GM20431 (cell line): Measurements from ENCODE around the gene BNIP5.

Source experiments
- in situ Hi-C: fragments of 300-500 bp; cut with MseI, MboI; formaldehyde crosslinking; loops from one replicate; pipeline ENCODE4 v1.15.0; 2020; ENCODE audit warnings: low sequenced_read_pairs; ENCODE audit not compliant: unreplicated experiment

The BNIP5 gene

DNA sequence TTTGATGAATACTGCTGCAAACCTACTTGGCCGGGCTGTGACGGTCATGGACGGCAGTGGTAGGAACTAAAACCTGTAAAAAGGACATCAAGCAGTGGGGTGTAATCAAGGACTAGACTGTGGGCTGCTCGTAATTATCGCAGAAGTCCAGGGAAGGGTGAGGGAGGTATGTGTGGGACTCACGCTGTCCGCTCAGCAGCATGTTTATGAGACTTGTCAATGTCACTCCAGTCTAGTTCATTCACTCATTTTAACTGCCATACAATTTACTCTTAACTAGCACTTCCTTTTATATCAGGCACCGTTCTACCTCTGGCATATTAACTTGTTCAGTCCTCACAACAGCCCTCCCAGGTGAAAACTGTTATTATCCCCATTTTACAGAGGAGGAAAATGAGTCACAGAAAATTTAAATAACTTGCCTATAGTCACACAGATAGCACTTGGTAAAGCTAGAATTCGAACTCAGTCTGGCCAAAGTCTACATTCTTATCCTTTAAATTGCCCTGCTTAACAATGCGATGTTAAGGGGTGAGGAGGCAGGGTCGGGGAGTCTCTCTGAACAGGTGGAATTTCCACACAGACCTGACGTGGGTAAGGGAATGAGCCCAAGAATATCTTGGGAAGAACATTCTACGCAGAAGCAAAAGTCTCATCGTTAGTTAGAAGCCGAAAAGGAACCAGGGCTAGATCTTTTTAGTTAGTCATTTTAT, 62.7 kb downstream of the BNIP5 start:
- in situ Hi-C loops: no loop called here

DNA sequence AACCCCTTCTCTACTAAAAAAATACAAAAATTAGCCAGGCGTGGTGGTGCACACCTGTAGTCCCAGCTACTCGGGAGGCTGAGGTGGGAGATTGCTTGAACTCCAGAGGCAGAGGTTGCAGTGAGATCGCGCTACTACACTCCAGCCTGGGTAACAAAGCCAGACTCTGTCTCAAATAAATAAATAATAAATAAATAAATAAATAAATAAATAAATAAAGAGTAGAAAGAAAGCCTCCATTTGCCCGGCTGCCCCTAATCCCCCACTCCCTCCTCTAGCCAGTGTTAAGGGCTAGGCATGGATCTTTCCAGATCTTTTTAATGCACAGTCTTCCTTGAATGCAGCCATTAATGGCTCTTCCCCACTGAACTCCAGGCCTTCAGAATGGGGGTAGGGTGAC, 63.6 kb downstream of the BNIP5 start:
- in situ Hi-C loops: no loop called here

DNA sequence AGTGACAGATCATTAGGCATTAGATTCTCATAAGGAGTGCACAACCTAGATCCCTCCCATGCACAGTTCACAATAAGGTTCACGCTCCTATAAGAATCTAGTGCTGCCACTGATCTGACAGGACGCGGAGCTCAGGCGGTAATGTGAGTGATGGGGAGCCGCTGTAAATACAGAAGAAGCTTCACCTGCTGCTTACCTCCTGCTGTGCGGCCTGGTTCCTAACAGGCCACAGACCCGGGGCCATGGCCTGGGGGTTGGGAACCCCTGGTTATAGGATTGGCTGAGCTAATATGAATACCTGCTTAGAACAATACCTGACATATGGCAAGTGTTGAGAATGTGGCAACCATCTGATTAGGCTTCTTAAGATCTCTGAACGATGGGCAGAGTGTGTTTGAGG, 64.5 kb downstream of the BNIP5 start:
- in situ Hi-C loops: no loop called here

DNA sequence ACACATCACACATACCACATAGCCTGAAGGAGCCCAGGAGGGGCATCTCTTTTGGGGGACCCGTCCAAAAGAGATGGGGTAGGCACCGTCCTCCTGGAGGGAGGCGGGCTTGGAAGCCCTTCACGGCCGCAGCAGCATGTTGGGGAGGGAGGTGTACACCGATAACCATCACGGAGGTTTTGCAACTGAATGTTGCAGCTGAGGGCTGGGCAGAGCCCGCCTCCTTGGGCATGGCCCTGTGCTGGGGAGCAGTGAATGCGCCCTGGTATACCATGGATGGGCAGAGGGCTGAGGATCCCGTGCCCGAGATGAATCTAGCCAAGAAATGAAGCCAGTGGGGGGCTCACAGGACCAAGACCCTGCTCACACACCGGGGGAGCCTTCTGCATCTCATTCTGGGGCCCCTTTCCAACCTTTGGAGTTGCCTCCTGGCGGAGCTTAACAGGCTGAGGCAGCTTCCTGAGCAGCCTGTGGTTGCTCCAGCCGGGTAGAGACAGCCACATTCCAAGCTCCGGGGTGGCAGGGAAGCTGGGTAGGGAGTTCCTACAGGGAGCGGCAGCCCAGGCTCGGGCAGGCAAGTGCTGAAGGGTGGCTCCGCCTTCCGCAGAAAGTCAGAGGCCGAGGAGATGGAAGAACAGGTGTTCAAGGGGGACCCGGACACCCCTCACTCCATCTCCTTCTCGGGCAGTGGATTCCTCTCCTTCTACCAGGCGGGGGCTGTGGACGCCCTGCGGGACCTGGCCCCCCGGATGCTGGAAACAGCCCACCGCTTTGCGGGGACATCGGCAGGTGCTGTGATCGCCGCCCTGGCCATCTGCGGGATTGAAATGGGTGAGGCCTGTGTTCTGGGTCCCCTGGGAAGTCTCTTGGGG, 66.6 kb downstream of the BNIP5 start, which contains the start of gene PNPLA1:
PNPLA1 (plus strand) TSS at position 227 of the 872 bp plus-strand sequence; CDS start at position 627, 400 bp downstream.
- in situ Hi-C loops: no loop called here

DNA sequence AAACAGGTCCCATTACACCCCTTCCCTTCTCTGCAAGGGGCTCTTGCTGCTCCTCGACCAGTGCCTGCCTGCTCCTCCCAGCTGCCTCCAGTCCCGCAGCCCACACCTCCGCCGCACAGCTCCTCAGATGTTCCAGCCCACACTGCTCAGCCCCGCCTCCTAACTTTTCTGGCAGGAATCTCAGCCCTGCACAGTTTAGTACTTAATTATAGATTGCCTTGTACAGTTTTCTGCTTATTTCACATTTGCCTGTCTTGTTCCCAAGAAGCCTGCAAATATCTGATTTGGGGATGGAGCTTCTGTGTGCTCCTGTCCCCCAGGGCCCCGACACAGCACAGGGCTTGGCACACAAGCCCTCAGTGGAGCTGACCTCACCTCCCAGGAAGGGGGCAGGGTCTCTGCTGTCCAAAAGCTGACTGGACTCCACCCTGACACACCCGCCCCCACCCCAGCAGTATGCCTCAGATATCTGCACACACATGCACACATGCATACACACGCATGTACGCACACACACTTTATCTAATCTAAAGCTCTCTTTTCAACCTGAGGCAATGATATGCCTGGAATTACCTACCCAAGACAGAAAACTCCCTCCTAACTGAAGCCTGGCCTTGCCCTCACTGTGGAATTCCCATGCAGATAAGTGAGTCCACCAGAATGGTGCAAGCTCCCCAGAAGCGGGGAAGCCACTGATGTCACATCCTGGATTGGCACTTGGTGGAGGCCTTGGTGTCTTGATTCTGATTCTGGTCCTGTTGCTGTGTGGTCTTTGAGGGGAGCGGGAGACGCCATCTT, 68.0 kb downstream of the BNIP5 start:
- in situ Hi-C loops: no loop called here

DNA sequence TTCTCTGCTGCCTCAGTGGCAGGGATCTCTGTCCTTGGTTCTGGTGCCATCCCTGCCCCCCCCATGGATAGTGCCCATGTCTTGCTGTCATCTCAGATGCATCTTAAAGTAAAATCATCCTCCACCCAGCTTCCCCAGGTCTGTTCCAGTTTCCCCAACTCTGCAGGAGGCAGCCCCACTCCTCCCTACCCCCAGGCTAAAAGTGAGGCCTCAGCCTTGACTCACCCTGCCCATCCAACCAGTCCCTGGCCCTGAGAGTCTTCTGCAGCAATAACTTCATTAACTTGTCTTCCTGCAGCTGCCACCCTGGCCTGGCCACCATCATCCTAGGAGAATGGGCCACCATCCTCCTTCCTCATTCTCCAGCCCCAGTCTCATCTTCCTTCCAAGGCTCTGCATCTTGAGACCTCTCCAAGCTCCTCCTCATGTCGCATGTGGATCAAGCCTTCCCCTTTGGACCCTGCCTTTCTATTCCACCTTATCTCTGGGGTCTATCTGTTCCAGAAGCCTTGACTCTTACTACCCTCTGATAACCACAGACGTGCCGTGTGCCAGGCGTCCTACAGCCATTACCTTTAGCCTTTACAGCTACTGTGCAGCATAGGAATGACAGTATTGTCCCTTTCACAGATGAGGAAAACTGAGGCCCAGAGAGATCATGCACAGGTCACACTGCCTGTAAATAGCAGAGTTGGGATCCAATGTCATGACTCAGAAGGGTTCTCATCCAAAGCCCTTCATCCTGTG, 68.8 kb downstream of the BNIP5 start:
- in situ Hi-C loops: no loop called here

DNA sequence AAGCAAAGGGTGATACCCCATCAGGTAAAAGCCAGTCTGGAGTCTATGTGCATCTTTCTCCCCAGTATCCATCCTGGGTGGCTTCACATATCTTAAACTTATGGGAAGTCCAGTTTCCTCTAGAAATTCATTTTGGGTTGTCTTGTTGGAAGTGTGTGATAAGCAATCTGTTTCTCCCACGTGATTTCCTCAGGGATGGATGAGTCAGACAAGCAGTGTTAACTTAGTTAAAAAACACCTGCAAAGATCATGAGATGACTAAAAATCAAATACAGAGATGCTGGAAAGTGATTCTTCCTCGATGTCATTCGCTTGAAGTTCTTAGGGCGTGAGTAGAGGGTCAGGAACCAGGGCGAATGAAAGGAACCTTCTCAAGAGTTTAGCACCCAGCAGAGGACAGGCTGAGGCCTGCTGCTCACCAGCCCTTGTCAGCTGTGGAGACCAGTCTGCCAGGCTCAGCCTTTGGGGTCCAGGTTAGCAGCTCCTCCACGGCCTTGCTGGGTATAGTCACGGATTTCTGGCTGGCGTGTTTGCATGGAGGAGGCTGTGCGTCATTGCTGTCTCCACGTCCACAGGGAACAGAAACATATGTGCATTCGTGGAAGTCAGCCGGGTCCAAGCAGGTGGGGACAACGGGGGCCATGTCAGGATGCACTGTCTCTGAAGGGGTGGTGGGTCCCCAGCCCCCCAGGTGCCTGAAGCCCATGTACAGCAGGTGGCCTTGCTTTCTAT, 69.6 kb downstream of the BNIP5 start:
- in situ Hi-C loops: no loop called here
